Breast epithelium (tissue), 3 donors: ENCODE results near the gene WWC2.

Source experiments
- POLR2A ChIP-seq: fragments of 450-650 bp; IDR thresholded peaks from one replicate; pipeline ENCODE4 v1.6.1; 2016; ENCODE audit warnings: antibody characterized with exemption, mild to moderate bottlenecking, moderate library complexity
- POLR2AphosphoS5 ChIP-seq, 3 donors: sonication (generic); formaldehyde crosslinking; IDR thresholded peaks; one replicate each; pipeline ENCODE4 v1.6.1; 2017; ENCODE audit warnings: antibody characterized with exemption in 3 of 3
- TF ChIP-seq, protein P1 (sequence below), 3 donors: fragments of 450-650 bp; IDR thresholded peaks; one replicate each; pipeline ENCODE4 v1.5.1; 2016 to 2017; ENCODE audit warnings: antibody characterized with exemption in 3 of 3, mild to moderate bottlenecking in 3 of 3, moderate library complexity in 3 of 3

DNA sequence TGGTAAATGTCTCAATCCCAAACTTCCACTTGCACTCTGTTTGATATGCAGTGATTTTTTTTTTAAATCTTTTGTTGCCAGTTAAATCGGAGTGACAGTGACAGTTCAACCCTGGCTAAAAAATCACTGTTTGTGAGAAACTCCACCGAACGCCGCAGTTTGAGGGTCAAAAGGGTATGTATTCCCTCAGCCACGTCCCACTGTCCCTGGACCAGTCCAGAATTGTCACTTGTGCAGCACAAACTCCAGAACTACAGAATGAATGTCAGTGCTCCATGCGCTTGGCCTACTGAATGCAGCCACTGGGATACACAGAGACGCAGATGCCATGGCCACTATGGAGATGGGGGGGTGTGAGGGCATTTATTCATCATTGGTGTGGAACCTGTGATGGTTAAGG lies 186.8 kb downstream of the WWC2 start:
- TF ChIP-seq, protein P1, sequence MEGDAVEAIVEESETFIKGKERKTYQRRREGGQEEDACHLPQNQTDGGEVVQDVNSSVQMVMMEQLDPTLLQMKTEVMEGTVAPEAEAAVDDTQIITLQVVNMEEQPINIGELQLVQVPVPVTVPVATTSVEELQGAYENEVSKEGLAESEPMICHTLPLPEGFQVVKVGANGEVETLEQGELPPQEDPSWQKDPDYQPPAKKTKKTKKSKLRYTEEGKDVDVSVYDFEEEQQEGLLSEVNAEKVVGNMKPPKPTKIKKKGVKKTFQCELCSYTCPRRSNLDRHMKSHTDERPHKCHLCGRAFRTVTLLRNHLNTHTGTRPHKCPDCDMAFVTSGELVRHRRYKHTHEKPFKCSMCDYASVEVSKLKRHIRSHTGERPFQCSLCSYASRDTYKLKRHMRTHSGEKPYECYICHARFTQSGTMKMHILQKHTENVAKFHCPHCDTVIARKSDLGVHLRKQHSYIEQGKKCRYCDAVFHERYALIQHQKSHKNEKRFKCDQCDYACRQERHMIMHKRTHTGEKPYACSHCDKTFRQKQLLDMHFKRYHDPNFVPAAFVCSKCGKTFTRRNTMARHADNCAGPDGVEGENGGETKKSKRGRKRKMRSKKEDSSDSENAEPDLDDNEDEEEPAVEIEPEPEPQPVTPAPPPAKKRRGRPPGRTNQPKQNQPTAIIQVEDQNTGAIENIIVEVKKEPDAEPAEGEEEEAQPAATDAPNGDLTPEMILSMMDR (IDR thresholded peaks at IDR 0.05), result no peak
- TF ChIP-seq POLR2A (no peak), POLR2AphosphoS5 (IDR thresholded peaks at IDR 0.05) (no peak)
